Liver (tissue), 9 donors: ENCODE measurements around the gene PRKN. TPM values are rescaled to one million over a fixed set of nuclear protein-coding genes. Genes with fewer than 3 reads are reported as not detected.

Experiments
- DNase-seq: peaks from one replicate; pipeline ENCODE4 v3.0.0-alpha.2; 2017; ENCODE audit warnings: low spot score
- H3K27ac ChIP-seq, 2 donors: one replicate each; pipeline ENCODE4 v1.7.0; 2013; ENCODE audit warnings: inconsistent platforms in 2 of 2, low read length in 2 of 2, control low read depth in 1 of 2, low read depth in 1 of 2, mild to moderate bottlenecking in 1 of 2
- H3K27me3 ChIP-seq, 4 donors: one replicate each; pipeline versions ENCODE4 v1.6.1 to v1.7.0; 2013; ENCODE audit warnings: low read length in 3 of 4, inconsistent platforms in 1 of 4, mild to moderate bottlenecking in 1 of 4, moderate library complexity in 1 of 4; ENCODE audit not compliant: control insufficient read depth in 4 of 4, insufficient read depth in 4 of 4
- H3K36me3 ChIP-seq, 4 donors: one replicate each; pipeline versions ENCODE4 v1.6.1 to v1.7.0; 2013; ENCODE audit warnings: low read length in 3 of 4, mild to moderate bottlenecking in 3 of 4, low read depth in 1 of 4, moderate library complexity in 1 of 4; ENCODE audit not compliant: control insufficient read depth in 4 of 4, insufficient read depth in 3 of 4
- H3K4me1 ChIP-seq, 4 donors: one replicate each; pipeline versions ENCODE4 v1.6.1 to v1.7.0; 2013; ENCODE audit warnings: low read length in 3 of 4, mild to moderate bottlenecking in 3 of 4, moderate library complexity in 1 of 4; ENCODE audit not compliant: control insufficient read depth in 4 of 4, insufficient read depth in 4 of 4
- H3K4me3 ChIP-seq, 3 donors: one replicate each; pipeline versions ENCODE4 v1.6.1 to v1.7.0; 2013; ENCODE audit warnings: low read length in 3 of 3, control low read depth in 1 of 3, low read depth in 1 of 3, mild to moderate bottlenecking in 1 of 3
- H3K9ac ChIP-seq, 2 donors: one replicate each; pipeline ENCODE4 v1.7.0; 2013; ENCODE audit warnings: low read length in 2 of 2, mild to moderate bottlenecking in 2 of 2, moderate library complexity in 2 of 2, control low read depth in 1 of 2, low read depth in 1 of 2
- H3K9me3 ChIP-seq, 4 donors: one replicate each; pipeline versions ENCODE4 v1.6.1 to v1.7.0; 2013; ENCODE audit warnings: low read length in 3 of 4; ENCODE audit not compliant: control insufficient read depth in 4 of 4
- ATF3 ChIP-seq: IDR thresholded peaks from 2 replicates; pipeline ENCODE4 v1.6.1; 2016; ENCODE audit warnings: antibody characterized with exemption
- CTCF ChIP-seq: fragments of 150-350 bp; IDR thresholded peaks from 2 replicates; pipeline ENCODE4 v1.5.1; 2017; ENCODE audit warnings: improper control_type of control experiment, low read depth, low read length; ENCODE audit not compliant: missing input control
- EGR1 ChIP-seq, 2 donors: IDR thresholded peaks; 2 replicates each; pipeline ENCODE4 v1.6.1; 2016 to 2018; ENCODE audit warnings: antibody characterized with exemption in 2 of 2, low read depth in 2 of 2
- FOXA1 ChIP-seq: IDR thresholded peaks from 2 replicates; pipeline ENCODE4 v1.6.1; 2016; ENCODE audit warnings: antibody characterized with exemption
- GABPA ChIP-seq, 2 donors: IDR thresholded peaks in 1 of 2; conservative IDR thresholded peaks in 1 of 2; 2 replicates each; pipeline ENCODE4 v1.6.1; 2016; ENCODE audit warnings: antibody characterized with exemption in 2 of 2, mild to moderate bottlenecking in 1 of 2, moderate library complexity in 1 of 2
- JUND ChIP-seq, 2 donors: IDR thresholded peaks; 2 replicates each; pipeline ENCODE4 v1.6.1; 2016; ENCODE audit warnings: antibody characterized with exemption in 2 of 2
- MAX ChIP-seq: IDR thresholded peaks from 2 replicates; pipeline ENCODE4 v1.6.1; 2016; ENCODE audit warnings: antibody characterized with exemption
- NR2F2 ChIP-seq: IDR thresholded peaks from 2 replicates; pipeline ENCODE4 v1.6.1; 2016; ENCODE audit warnings: antibody characterized with exemption
- RAD21 ChIP-seq, 2 donors: IDR thresholded peaks; 2 replicates each; pipeline ENCODE4 v1.6.1; 2016; ENCODE audit warnings: antibody characterized with exemption in 2 of 2, mild to moderate bottlenecking in 2 of 2
- RXRA ChIP-seq, 2 donors: IDR thresholded peaks; 2 replicates each; pipeline ENCODE4 v1.6.1; 2017 to 2018; ENCODE audit warnings: antibody characterized with exemption in 2 of 2, mild to moderate bottlenecking in 1 of 2
- SP1 ChIP-seq: IDR thresholded peaks from 2 replicates; pipeline ENCODE4 v1.6.1; 2018; ENCODE audit warnings: antibody characterized with exemption, mild to moderate bottlenecking
- TAF1 ChIP-seq: conservative IDR thresholded peaks from 2 replicates; pipeline ENCODE4 v1.6.1; 2016; ENCODE audit warnings: antibody characterized with exemption, mild to moderate bottlenecking
- ZBTB33 ChIP-seq: IDR thresholded peaks from 2 replicates; pipeline ENCODE4 v1.6.1; 2016; ENCODE audit warnings: antibody characterized with exemption
- WGBS: extraction: QIAGEN DNeasy Blood & Tissue Kit; methylation state at CpG from one replicate; pipeline ENCODE4 v1.1.7; 2013; 5-methylcytosine and 5-hydroxymethylcytosine counted together
- polyA plus RNA-seq, 2 donors: library from polyadenylated mRNA; stranded (reverse) in 1 of 2; unstranded in 1 of 2; fragments of 200-250 nt in 1 of 2; fragments of >200 nt in 1 of 2; fragmentation: Nextera tagmentation in 1 of 2; extraction: Ambion mirVana in 1 of 2; gene quantifications; one replicate each; pipeline versions ENCODE4 v1.2.1 to v1.2.3, GENCODE V29; 2013 to 2015
- total RNA-seq, 2 donors: library from RNA; depleted of rRNA; stranded (reverse); fragments of >200 nt; gene quantifications; one replicate each; pipeline ENCODE4 v1.2.3, GENCODE V29; 2014
- donor health status: healthy.
- donor health status: healthy.
- donor health status: healthy.
- donor health status: healthy.
- donor health status: healthy.

PRKN gene
- total and polyA plus RNA-seq, 4 donors, result 0.47 to 4.1 (median 3.2) TPM

- no peaks in the 10 kb centered on the region for H3K4me1 ChIP-seq
- no peaks in the 10 kb centered on the region for H3K27me3 ChIP-seq
- no peaks in the 10 kb centered on the region for H3K36me3 ChIP-seq
- no peak overlapping the region for H3K9ac ChIP-seq
- 92% methylated on average over 3 of the region's 3 CpGs for WGBS
- DNase-seq, result no peak
- H3K4me3 ChIP-seq, result no peak overlapping the region
- no peaks in the 10 kb centered on the region for H3K9me3 ChIP-seq
- H3K27ac ChIP-seq, result no peak overlapping the region
- no peak for TF ChIP-seq NR2F2
- peak; percentile 18 to 59 for TF ChIP-seq RAD21 (IDR thresholded peaks at IDR 0.05)
- TF ChIP-seq ATF3, result no peak
Measured at GRCh38 chr6:162198925-162199324, 528.6 kb downstream of the PRKN start.

- H3K9ac ChIP-seq, result no peak overlapping the region
- 80% methylated on average over 1 of the region's 1 CpG for WGBS
Measured at GRCh38 chr6:162198076-162198475, 529.5 kb downstream of the PRKN start.

GRCh38 chr6:162195441-162195840 is 532.1 kb downstream of the PRKN start:
- Histone ChIP-seq H3K36me3 (no peaks in the 10 kb centered on the region), H3K27me3 (no peaks in the 10 kb centered on the region), H3K9ac (no peak overlapping the region), H3K27ac (no peak overlapping the region), H3K9me3 (no peaks in the 10 kb centered on the region), H3K4me1 (no peaks in the 10 kb centered on the region), H3K4me3 (no peak overlapping the region)
- DNase-seq, result no peak
- no peak for TF ChIP-seq ZBTB33
- TF ChIP-seq RAD21 (IDR thresholded peaks at IDR 0.05), result no peak
- TF ChIP-seq ATF3, result no peak
- no peak for TF ChIP-seq MAX
- TF ChIP-seq FOXA1, result no peak
- no peak for TF ChIP-seq TAF1
- no peak for TF ChIP-seq SP1
- no peak for TF ChIP-seq EGR1 (IDR thresholded peaks at IDR 0.05; ENCODE audit: low read depth in 2 of 2)
- TF ChIP-seq RXRA (IDR thresholded peaks at IDR 0.05), result no peak
- no peak for TF ChIP-seq GABPA (IDR thresholded peaks at IDR 0.05 in 1 of 2, conservative IDR thresholded peaks at IDR 0.05 in 1 of 2)
- no peak for TF ChIP-seq CTCF
- 92% methylated on average over 2 of the region's 2 CpGs for WGBS

More at GRCh38 chr6:162198076-162198475, 529.5 kb downstream of the PRKN start:
- Histone ChIP-seq H3K36me3 (no peaks in the 10 kb centered on the region), H3K4me3 (no peak overlapping the region), H3K27ac (no peak overlapping the region), H3K27me3 (no peaks in the 10 kb centered on the region), H3K9me3 (no peaks in the 10 kb centered on the region), H3K4me1 (no peaks in the 10 kb centered on the region)
- TF ChIP-seq SP1 (no peak), ZBTB33 (no peak), JUND (IDR thresholded peaks at IDR 0.05) (no peak), NR2F2 (no peak)
- no peak for DNase-seq
